HG03521 (cell line): ENCODE measurements around the gene C10orf105.
A peak's percentile ranks its signal among the peaks of the same experiment; 100 is the strongest.

Experiments used
- ATAC-seq: cut with Tn5 transposase; IDR thresholded peaks from one replicate; pipeline ENCODE4 v1.9.1; 2021; ENCODE audit warnings: mild to moderate bottlenecking, moderate library complexity; ENCODE audit not compliant: unreplicated experiment

Gene C10orf105

GRCh38 chr10:71703577-71703976 is 16.0 kb downstream of the C10orf105 start:
- no peak for ATAC-seq

- ATAC-seq = no peak
These were observed 18.0 kb downstream of the C10orf105 start for GRCh38 chr10:71701496-71702132.

GRCh38 chr10:71700731-71701368 is 18.7 kb downstream of the C10orf105 start:
- no peak for ATAC-seq

- ATAC-seq = no peak
These were observed 20.8 kb downstream of the C10orf105 start for GRCh38 chr10:71698737-71699136.

GRCh38 chr10:71697938-71698709 is 21.5 kb downstream of the C10orf105 start:
- no peak for ATAC-seq

GRCh38 chr10:71696628-71697326 is 22.8 kb downstream of the C10orf105 start:
- ATAC-seq = no peak

- no peak for ATAC-seq
These were observed 23.8 kb downstream of the C10orf105 start for GRCh38 chr10:71695502-71696476.

GRCh38 chr10:71694567-71694968 is 25.0 kb downstream of the C10orf105 start:
- ATAC-seq = peak; percentile 85

GRCh38 chr10:71694039-71694501 is 25.5 kb downstream of the C10orf105 start:
- ATAC-seq = no peak

GRCh38 chr10:71693377-71693776 is 26.2 kb downstream of the C10orf105 start:
- ATAC-seq = no peak

- no peak for ATAC-seq
These were observed 26.8 kb downstream of the C10orf105 start for GRCh38 chr10:71692598-71693306.

GRCh38 chr10:71691405-71691804 is 28.2 kb downstream of the C10orf105 start:
- ATAC-seq = no peak

- ATAC-seq = no peak
These were observed 29.4 kb downstream of the C10orf105 start for GRCh38 chr10:71690094-71690720.

- no peak for ATAC-seq
These were observed 31.3 kb downstream of the C10orf105 start for GRCh38 chr10:71688256-71688655.

GRCh38 chr10:71687480-71687879 is 32.1 kb downstream of the C10orf105 start:
- ATAC-seq = no peak

GRCh38 chr10:71687077-71687476 is 32.5 kb downstream of the C10orf105 start:
- ATAC-seq = no peak

GRCh38 chr10:71685554-71686232 is 33.9 kb downstream of the C10orf105 start:
- ATAC-seq = no peak
